HG02970 (cell line): Measurements from ENCODE around the gene RBKS.
"Not testable (repeated sequence)": the region's sequence is repeated elsewhere in the genome, so short reads cannot be mapped to it uniquely, and the experiment has no call there.

Experiments used
- ATAC-seq: cut with Tn5 transposase; IDR thresholded peaks from one replicate; pipeline ENCODE4 v1.9.1; 2021; ENCODE audit warnings: mild to moderate bottlenecking, moderate library complexity, moderate number of reproducible peaks; ENCODE audit not compliant: unreplicated experiment, low FRiP score

Gene RBKS

DNA sequence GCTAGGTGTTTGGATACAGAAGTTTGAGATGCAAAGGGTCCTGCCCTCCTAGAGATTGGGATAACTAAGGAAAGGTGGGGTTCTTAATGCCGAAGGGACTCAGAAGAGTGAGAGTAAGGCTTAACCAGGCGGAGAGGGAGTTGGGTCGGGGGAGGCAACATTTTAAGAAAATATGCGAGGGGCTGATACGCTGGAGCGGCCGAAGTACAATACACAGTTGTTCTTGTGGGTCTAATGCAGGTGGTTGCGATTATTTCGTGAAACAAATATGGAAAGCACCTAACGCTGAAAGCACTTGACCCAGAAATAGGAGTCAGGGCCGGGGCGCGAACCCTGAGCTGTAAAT is 119.0 kb downstream of the RBKS start:
- no peak for ATAC-seq

DNA sequence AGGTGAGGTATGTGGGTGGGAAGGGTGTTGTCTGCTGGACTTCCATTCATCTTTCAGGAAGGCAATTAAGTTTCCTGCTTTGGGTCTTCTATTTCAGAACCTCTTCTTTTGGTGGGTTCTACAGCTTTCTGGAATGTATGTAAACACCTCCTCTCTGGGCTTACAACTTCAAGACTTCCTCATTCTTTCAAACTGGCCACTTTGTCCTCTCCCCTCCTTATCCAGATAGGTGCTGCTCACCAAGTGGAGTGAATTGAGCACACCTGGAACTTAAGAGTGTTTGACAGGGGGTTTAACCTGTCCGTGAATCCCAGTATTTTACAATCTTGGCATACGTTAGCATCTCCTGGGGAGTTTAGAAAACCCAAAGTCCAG is 123.9 kb downstream of the RBKS start:
- no peak for ATAC-seq

DNA sequence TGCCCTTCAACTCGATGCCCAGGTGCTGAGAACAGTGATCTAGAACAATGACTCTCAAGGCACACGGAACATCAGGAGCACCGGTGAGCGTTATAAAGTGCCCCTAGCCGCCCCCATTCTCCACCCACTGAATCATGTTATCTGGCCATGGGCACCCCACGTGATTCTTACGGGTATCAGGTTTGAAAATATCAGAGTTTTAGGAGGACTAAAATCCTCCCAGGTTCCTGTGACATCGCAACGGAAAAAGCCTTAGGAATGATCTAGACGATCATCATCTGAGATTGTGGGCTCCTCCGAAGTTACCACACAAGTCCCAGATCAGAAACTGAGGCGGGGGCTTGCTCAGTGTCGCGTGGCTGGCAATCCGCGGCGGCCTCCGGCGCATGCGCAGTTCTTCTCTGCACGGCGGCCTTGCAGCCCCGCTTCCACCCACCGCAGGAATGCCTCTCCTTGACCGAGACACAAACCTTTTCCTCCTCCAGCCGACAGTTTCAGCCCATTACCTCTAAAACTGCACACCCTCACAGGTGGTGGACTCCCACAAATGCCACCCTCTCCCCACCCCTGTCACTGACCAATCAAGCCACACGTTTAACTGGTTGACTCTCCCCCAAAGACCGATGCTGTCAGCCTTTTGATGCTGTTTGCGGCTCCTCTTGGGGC is 124.4 kb downstream of the RBKS start:
- ATAC-seq = no peak

DNA sequence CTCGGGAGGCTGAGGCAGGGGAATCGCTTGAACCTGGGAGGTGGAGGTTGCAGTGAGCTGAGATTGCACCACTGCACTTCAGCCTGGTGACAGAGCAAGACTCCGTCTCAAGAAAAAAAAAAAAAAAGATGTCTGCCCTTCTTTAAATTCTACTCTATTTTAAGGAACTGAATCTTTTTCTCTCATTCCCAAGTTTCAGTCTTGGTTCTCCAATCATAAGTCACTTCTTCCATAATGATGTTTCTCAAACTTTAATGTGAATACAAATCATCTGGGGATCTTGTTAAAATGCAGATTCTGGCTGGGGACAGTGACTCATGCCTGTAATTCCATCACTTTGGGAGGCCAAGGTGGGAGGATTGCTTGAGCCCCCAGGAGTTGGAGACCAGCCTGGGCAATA is 125.7 kb downstream of the RBKS start:
- not testable (repeated sequence) for ATAC-seq

DNA sequence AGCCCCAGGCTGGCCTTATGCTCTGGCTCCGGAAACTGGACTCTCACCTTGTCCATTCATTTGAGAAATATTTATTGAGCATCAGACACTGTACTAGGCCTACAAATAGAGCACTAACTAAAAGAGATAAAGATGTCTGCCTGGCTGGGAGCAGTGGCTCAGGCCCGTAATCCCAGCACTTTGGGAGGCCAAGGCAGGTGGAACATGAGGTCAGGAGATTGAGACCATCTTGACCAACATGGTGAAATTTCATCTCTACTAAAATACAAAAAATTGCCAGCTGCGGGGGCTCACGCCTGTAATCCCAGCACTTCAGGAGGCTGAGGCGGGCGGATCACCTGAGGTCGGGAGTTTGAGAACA is 126.3 kb downstream of the RBKS start:
- no peak for ATAC-seq

DNA sequence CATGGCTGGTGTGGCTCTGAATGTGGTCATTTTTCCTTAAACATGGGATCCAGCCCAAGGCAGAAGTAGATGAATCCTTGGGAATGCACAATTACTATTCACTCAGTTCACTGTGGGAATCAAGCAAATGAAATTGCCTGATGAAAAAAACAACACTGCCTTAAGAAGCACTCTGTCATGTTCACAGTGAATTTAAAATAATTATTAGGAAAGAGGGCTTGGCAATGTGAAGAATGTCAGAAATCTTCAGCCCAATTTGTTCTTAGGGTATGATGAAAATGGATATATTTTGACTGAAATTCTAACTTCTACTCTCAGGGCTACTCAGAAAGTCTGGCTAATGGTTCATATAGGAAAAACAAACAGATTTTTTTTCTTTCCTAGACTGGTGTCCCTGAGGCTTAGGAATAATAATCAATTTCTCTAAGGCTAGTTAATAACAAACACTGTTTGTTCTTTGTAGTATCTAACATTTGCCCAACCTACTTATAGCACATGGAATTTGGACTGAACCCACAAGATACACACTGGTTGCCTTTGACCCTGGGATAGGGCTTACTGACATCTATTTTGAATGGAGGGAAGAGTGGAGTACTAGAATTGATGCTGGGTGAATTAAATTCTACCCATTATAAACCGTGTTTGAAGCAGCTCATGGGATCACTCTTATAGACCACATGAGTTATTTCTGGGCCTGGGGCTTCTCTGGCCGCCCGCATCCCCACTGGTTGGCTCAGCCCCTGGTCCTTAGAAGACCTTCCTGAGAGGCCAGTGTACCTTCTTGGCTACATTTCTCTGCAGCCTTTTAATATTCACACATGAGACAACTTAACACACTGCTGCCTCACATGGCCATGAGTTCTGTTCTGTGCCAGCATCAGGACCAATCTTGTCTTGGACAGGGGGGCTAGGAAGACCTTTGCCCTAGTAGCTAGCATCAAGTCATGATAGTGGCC is 127.0 kb downstream of the RBKS start:
- no peak for ATAC-seq

DNA sequence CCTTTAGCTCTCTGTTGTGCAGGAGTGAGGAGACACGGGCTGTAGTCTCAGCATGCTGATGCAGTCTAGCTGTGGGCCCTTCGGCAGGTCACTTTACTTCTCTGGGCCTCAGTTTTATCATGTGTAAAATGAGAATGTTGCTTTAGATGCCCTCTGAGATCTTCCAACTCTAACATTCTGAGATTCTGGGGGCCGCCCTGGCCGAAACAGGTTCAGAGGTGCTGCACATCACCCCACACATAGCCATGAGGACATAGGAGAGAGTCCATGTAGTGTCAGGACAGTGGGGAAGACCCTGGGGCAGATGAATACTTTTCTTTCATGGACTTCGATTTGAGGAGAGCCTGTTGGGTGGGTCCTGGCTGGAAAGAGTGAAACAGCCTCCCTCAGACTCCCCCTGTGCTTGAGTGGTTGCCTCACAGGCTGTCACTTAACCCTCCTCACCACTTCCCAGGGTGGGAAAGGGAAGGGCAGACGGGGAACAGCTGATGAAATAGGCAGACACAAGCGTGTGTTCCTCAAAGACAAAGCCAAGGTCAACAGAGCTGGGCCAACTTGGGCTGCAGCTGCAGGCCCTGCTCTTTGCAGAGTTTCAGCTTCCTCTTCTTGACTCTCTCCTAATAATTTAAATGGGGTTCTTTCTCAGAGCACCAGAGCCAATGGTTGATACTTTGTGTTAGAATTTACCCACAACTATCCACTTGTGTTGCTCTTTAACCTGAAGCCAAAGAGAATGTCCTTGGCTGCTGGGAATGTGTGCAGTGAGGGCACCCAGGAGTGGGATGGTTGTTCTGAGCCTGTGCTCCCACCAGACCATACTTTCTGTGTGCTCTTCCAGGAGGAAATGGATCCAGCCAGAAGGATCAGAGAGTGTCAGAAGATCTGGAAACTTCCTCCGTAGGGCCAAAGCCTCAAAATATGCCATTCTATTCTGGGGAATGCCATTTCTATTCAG is 133.4 kb downstream of the RBKS start:
- no peak for ATAC-seq

DNA sequence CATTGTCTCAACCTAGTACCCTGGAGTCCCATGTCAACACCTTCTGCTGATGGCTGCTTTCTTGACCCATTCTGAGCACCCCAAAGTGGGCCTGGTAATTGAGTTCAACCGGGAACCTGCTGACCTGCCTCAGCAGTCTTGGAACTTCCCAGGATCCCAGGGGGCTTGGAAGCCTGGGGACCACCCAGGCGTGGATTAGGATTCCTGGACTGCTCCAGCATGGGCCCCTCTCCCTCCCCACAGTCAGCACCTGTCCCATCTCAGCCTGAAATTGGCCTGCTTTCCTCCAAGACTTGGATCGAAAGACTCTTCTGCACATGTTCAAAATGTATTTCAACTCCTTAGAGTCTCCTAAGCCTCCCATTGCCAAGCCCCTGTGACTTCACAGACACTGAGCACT is 134.1 kb downstream of the RBKS start:
- ATAC-seq = no peak

- no peak for ATAC-seq
These were observed 135.4 kb downstream of the RBKS start for GRCh38 chr2:27754831-27755230.

DNA sequence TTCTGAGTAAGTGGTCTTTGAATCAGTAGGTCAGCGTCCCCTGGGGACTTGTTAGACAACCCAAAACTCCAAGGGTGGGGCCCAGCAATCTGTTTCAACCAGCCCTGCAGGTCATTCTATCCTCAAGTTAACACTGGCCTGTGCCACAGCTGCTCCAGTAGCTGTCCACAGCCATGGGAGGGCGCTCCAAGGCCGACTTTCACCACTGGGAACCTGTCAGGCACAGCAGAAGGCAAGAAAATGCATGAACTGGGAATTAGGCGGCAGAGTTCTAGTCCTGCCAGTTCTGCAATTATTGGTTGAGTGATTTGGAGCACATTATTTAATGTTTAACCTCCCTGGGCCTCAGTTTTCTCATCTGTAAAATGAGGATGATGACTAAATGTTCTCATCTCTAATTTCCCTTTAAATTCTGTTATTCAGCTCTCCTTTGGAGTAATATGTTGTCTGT is 136.0 kb downstream of the RBKS start:
- no peak for ATAC-seq

DNA sequence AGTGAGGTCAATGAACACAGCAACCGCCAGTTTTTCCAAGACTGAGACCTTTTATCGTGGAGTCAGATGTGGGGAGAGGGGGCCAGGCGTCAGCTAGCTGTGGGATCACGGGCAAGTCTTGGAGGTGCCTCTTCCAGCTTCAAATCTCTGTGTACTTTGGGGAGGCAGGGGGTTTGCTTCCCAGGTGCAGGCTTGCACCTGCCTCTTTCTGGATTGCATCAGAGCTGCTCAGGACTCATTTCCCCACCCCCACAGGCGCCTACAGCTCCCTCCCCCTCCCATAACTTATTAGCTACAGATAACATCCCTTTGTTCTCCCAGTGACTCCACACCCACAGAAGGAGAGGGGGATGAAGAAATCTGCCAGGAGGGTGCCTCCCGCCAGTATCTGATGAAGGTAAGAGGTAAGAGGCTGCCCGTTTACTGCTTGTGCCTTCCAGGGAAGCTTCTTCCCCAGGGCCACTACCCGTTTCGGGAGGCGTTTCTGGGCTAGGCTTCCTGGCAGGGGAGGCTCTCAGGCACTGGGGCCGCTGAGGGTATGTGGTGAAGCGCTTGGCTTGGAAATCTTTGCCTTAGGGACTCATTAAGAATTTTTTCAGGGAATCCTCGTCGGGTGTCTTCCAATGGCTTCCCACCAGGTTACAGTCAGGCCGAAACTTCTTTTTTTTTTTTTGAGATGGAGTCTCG is 137.5 kb downstream of the RBKS start:
- no peak for ATAC-seq

DNA sequence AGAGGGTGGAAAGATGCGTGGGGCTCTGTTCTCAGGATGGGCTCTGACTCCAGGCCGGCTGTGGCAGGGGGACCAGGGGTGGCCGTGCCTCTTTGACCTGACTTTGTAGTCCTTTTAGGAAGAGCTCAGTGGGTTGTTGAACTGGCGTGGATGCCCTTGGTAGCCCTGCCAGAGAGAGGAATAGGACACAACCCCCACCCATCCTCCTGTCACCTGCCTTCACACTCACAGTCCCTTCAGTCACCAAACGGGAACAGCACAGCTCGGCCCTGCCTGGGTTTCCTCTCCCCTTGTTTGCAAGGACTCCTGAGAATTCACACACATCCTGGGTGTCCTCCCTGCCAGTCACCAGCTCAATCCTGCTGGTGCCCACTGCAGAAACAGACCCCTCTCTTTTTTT is 138.8 kb downstream of the RBKS start:
- no peak for ATAC-seq

DNA sequence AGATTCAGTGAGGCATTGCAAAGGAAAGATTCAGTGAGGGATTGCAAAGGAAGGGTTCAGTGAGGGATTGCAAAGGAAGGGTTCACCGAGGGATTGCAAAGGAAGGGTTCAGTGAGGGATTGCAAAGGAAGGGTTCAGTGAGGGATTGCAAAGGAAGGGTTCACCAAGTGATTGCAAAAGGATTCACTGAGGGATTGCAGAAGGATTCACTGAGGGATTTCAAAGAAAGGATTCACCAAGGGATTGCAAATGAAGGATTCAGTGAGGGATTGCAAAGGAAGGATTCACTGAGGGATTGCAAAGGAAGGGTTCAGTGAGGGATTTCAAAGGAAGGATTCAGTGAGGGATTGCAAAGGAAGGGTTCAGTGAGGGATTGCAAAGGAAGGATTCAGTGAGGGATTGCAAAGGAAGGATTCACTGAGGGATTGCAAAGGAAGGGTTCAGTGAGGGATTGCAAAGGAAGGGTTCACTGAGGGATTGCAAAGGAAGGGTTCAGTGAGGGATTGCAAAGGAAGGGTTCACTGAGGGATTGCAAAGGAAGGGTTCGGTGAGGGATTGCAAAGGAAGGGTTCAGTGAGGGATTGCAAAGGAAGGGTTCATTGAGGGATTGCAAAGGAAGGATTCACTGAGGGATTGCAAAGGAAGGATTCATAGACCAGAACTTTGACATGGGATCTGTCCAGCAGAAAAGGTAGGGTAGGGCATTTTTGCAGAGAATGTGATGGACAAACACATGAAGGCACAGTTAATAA is 141.2 kb downstream of the RBKS start:
- ATAC-seq = not testable (repeated sequence)

DNA sequence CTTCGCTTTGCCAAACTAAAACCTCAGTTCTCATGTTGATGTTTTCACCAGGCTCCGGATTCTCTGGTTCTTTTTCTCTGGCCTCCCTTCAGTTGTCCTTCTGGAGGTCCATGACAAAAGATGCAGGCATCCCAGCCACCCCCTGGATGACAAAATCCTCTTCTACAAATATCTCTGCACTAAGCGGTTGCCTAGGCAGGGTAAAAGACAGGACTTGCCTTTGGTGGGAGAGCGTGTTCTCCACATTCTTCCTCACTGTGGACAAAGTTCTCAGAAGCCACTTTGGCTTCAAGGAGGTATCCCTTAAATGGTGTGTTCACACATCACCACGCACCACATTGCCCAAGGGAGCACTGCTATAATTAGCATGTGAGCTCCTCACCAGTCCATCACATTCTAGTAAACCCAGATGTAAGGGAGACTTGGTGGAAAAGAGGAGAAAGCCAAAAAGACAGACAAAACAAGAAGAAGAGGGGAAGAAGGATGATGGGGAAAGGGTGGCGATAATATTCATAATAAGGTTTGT is 142.3 kb downstream of the RBKS start:
- ATAC-seq = no peak

DNA sequence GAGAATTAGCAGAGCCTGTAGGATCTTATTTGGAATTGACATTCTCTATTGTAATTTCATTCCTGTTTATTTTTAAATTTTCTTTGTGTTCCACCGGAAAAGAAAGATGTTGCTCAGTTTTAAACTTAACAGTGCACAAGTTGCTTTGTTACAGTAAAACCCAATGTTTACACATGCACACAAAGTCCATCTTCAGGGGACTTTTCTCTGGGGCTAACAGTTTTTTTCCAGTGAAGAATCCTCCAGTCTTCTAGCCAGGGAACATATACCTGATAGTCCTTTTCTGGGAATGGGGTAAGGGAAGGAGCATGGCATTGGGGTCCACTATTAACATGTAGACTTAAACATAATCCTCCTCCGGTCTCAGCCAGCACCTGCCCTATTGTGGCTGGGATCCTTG is 143.9 kb downstream of the RBKS start:
- no peak for ATAC-seq

GRCh38 chr2:27745494-27745893 is 144.7 kb downstream of the RBKS start:
- not testable (repeated sequence) for ATAC-seq

DNA sequence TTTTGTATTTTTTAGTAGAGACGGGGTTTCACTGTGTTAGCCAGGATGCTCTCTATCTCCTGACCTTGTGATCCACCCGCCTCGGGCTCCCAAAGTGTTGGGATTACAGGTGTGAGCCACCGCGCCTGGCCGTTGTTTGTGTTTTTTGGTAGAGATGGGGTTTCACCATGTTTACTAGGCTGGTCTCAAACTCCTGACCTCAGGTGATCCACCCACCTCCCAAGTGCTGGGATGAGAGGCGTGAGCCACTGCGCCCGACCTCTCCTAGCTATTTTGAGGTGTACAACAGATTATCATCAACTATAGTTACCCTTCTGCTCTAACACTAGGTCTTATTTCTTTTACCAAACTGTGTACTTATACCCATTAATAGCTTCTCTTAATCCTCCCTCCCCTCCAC is 147.6 kb downstream of the RBKS start:
- no peak for ATAC-seq

DNA sequence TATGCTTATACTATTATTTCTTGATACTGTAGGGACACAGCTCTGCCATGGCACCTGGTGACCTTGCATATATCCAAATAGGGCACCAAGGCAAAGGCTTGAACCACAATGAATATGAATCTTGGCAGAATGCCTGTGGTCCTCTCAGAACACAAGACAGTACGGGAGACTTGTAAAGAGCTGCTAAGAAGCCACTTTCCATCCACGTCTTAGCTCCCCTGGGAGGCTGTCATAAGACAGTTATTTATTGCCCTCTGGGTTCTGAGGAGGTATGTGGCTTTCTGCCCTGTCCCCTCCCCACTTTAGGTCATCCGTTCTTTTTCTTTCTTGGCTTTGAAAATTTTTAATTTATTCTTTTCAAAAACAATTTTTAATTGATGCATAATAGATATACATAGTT is 148.5 kb downstream of the RBKS start:
- no peak for ATAC-seq

- no peak for ATAC-seq
These were observed 151.2 kb downstream of the RBKS start for GRCh38 chr2:27739058-27739373.
